GM12892 (cell line): Measurements from ENCODE around the gene ZIK1.

Experiments used
- POLR2A ChIP-seq: IDR thresholded peaks from 2 replicates; pipeline ENCODE4 v1.6.1; 2011; ENCODE audit warnings: low read depth, low read length, control low read depth
- POLR2AphosphoS5 ChIP-seq: IDR thresholded peaks from 2 replicates; pipeline ENCODE4 v1.6.1; 2011; ENCODE audit warnings: low read depth, low read length, control low read depth

DNA sequence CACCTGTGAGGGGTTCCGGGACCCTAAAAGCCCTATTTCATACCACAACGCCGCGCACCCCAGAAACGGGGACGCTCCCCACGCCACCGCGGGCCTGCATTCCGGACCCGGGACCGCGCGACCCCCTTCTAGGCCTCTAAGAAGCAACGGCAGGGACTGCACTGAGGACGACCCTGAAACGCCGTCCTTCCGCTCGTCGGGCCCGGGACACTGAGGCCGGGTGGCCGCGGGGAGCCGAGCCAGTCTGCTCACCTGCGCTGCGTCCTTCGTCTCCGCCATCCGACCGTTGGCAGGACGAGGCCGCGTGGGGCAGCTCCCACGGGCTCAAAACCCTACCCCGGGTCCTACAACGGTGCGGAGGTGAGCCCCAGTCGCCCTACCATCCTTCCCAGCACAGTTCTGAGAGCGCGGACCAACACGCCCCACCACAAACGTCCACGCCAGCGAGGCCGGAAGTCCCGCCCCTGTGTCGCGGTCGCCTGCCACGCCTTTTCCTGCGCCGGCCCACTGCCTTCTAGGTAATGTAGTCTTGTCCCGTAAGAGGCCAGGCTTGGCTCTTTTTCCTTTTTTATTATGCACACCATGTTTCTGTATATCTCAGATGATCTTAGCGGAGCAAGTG is 24.4 kb upstream of the ZIK1 start, which contains the start of gene ZNF550:
- TF ChIP-seq POLR2A (peak; percentile 77), POLR2AphosphoS5 (peak; percentile 80)
